GM21423 (cell line): ENCODE data around the gene HTR6.
"Not testable (repeated sequence)": the region's sequence is repeated elsewhere in the genome, so short reads cannot be mapped to it uniquely, and the experiment has no call there.

Experiments used
- ATAC-seq: cut with Tn5 transposase; IDR thresholded peaks from one replicate; pipeline ENCODE4 v1.9.1; 2021; ENCODE audit warnings: mild to moderate bottlenecking, moderate library complexity; ENCODE audit not compliant: unreplicated experiment

HTR6 gene

GRCh38 chr1:19664453-19665185, at the start of gene HTR6:
Gene HTR6 (plus strand): TSS chr1:19664875. CDS start chr1:19665754, 879 bp downstream.
- no peak for ATAC-seq

- ATAC-seq, result no peak
Measured at GRCh38 chr1:19615438-19615837, 49.2 kb upstream of the HTR6 start.

- no peak for ATAC-seq
Measured at GRCh38 chr1:19616489-19616888, 48.2 kb upstream of the HTR6 start.

GRCh38 chr1:19617376-19617775, 47.3 kb upstream of the HTR6 start:
- ATAC-seq, result no peak

- no peak for ATAC-seq
Measured at GRCh38 chr1:19618428-19618827, 46.2 kb upstream of the HTR6 start.

GRCh38 chr1:19619697-19620384, 44.8 kb upstream of the HTR6 start:
- ATAC-seq, result no peak

GRCh38 chr1:19620786-19621185, 43.9 kb upstream of the HTR6 start:
- ATAC-seq, result no peak

GRCh38 chr1:19621274-19621950, 43.3 kb upstream of the HTR6 start:
- ATAC-seq, result no peak

GRCh38 chr1:19622204-19622603, 42.5 kb upstream of the HTR6 start:
- no peak for ATAC-seq

GRCh38 chr1:19623523-19623922, 41.2 kb upstream of the HTR6 start:
- ATAC-seq, result no peak

- ATAC-seq, result no peak
Measured at GRCh38 chr1:19625291-19625937, 39.3 kb upstream of the HTR6 start.

GRCh38 chr1:19628879-19629278, 35.8 kb upstream of the HTR6 start:
- no peak for ATAC-seq

- no peak for ATAC-seq
Measured at GRCh38 chr1:19629357-19629756, 35.3 kb upstream of the HTR6 start.

- not testable (repeated sequence) for ATAC-seq
Measured at GRCh38 chr1:19630192-19630591, 34.5 kb upstream of the HTR6 start.

- ATAC-seq, result no peak
Measured at GRCh38 chr1:19630720-19631395, 33.8 kb upstream of the HTR6 start.

- ATAC-seq, result no peak
Measured at GRCh38 chr1:19632211-19632610, 32.5 kb upstream of the HTR6 start.

- ATAC-seq, result no peak
Measured at GRCh38 chr1:19633106-19633505, 31.6 kb upstream of the HTR6 start.

GRCh38 chr1:19635064-19635463, 29.6 kb upstream of the HTR6 start:
- not testable (repeated sequence) for ATAC-seq

GRCh38 chr1:19635646-19636045, 29.0 kb upstream of the HTR6 start:
- ATAC-seq, result no peak

- ATAC-seq, result no peak
Measured at GRCh38 chr1:19636065-19636464, 28.6 kb upstream of the HTR6 start.

GRCh38 chr1:19636749-19637148, 27.9 kb upstream of the HTR6 start:
- ATAC-seq, result not testable (repeated sequence)
